Islet of Langerhans (tissue), 1 donor: ENCODE measurements around the gene DOCK8.

Experiments
- FAIRE-seq: peaks from one replicate; lab custom pipeline; 2011; peaks lifted over from hg19 to GRCh38; lab: Jason Lieb, UNC

Gene DOCK8

GRCh38 chr9:462606-463005, 247.9 kb downstream of the DOCK8 start:
- FAIRE-seq = no peak

- no peak for FAIRE-seq
Measured at GRCh38 chr9:463455-464171, 248.9 kb downstream of the DOCK8 start.

GRCh38 chr9:466747-467146, 252.1 kb downstream of the DOCK8 start:
- no peak for FAIRE-seq

GRCh38 chr9:468766-469426, 254.2 kb downstream of the DOCK8 start:
- no peak for FAIRE-seq

GRCh38 chr9:469672-470551, 255.2 kb downstream of the DOCK8 start:
- FAIRE-seq = no peak

- no peak for FAIRE-seq
Measured at GRCh38 chr9:470552-471194, 256.0 kb downstream of the DOCK8 start.

- FAIRE-seq = no peak
Measured at GRCh38 chr9:471320-471719, 256.7 kb downstream of the DOCK8 start.

DNA sequence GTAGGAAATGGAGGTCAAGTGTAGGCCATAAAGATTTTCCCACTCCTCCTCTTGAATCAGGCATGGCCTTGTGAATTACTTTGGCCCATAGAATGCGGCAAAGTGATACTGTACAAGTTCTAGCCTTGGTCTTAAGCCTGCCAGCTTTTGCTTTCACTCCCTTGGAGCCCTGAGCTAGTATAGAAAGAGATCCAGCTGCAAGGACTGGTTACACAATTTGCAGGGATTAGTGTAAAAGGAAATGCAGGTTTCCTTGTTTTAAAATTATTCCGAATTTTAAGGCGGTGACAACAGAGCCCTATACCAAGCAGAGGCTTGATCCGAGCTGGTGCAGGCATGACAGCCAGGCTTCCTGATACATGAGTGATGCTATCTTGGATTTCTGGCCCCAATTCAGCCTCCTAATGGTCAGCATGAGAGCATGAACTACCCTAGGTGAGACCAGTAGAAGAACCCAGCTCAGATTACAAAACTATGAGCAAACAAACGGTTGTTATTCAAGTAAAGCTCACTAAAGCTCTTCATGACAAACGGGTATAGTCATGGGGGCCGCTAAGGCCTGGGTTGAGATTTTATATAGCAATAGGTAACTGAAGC, 257.9 kb downstream of the DOCK8 start:
- FAIRE-seq = no peak

GRCh38 chr9:477193-477592, 262.5 kb downstream of the DOCK8 start:
- FAIRE-seq = no peak

- no peak for FAIRE-seq
Measured at GRCh38 chr9:479304-479970, 264.8 kb downstream of the DOCK8 start.

DNA sequence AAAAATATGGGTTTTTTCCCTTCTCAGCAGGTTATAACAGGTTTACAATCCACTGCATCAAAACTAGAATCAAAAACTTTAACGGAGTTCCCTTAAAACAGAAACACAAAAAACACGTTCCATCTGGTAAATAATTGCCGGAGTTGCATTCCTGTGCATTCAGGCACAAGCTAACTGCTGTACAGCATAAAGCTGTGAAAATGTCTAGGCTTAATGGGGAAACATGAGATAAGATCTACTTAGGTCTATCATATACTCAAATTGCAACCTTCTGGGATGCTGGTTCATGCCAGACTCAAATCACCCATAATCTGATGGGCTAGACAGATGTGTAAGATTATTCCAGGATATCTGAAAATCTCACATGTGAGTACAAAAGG, 265.3 kb downstream of the DOCK8 start:
- no peak for FAIRE-seq

DNA sequence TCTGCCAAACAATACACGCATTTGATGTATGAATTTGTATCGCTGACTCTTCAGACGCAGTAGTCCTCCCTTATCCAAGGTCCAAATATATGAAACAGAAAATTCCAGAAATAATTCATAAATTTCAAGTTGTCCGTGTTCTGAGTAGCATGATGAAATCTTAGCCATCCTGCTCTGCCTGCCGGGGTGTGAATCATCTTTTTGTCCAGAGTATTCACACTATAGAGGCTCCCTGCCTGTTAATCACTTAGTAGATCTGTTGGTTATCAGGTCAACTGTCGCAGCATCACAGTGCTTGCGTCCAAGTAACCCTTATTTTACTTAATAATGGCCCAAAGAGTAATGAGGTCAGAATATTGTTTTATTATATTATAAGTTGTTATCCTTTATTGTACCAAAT, 268.1 kb downstream of the DOCK8 start:
- FAIRE-seq = no peak

GRCh38 chr9:486156-486555, 271.5 kb downstream of the DOCK8 start:
- FAIRE-seq = no peak

DNA sequence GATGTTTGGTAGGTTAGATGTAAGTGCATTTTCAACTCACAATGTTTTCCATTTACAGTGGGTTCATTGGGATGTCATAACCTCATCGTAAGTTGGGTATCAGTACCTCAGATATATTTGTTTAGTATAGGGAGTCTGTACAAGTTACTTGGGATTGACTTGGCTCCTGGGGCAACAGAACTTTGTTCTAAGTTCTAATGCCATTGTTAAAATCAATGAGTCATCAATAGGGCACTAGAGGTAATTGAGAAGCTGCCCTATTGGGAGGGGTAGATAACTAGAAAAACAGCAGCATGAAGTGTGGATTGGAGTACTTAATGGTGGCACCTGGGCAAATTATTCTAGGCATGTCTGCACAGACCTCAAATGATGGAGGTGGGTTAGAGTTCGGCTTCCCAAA, 272.8 kb downstream of the DOCK8 start:
- FAIRE-seq = no peak

DNA sequence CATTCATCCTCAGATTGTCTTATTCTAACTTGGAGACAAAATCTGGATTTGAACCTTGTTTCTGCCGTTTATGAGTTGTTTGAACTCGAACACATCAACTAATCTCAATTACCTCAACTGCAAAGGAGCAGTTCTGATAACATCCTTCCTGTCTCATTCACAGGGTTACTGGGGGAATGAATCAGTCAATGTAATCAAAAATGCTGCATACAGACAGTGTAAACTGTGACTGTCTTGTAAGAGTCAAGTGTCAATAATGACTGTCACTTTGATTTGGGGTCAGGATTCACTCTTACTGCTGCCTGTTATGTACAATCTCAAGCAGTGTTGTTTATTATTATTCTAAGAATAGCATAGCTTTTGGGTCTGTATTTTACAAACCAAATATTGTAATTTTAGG, 273.8 kb downstream of the DOCK8 start:
- no peak for FAIRE-seq

- peak; percentile 9 for FAIRE-seq
Measured at GRCh38 chr9:489198-490197, 274.8 kb downstream of the DOCK8 start.

- no peak for FAIRE-seq
Measured at GRCh38 chr9:494764-495163, 280.1 kb downstream of the DOCK8 start.

DNA sequence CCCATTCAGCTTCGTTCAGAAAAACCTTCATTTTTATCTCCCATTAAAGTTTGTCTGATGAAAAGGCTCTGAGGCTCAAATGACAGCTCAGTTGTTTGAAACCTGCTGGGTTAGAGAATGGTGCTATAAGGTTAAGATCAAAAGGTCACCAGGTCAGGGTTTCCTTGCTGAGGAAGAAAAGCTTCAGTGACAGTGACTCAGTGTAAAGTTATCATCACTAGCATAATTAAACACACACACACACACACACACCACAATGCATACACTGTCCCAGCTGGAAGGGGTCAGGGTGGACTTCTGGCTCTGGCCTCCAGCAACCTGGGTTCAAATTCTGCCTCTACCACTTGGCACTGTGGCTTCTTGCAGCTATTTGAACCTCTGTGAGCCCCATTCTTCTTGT, 281.1 kb downstream of the DOCK8 start:
- no peak for FAIRE-seq

GRCh38 chr9:503326-503725, 288.7 kb downstream of the DOCK8 start:
- no peak for FAIRE-seq
